Measurements from ENCODE around the gene BEST1. TPM values are rescaled to one million over a fixed set of nuclear protein-coding genes. Genes with fewer than 3 reads are reported as not detected.
A peak's percentile ranks its signal among the peaks of the same experiment; 100 is the strongest.

The BEST1 gene
- total and polyA plus RNA-seq, 2 of the 13 experiments (the other 11 are each of a cell fraction or from before 2014, with no cell fraction given) = 0.09 to 0.65 TPM

DNA sequence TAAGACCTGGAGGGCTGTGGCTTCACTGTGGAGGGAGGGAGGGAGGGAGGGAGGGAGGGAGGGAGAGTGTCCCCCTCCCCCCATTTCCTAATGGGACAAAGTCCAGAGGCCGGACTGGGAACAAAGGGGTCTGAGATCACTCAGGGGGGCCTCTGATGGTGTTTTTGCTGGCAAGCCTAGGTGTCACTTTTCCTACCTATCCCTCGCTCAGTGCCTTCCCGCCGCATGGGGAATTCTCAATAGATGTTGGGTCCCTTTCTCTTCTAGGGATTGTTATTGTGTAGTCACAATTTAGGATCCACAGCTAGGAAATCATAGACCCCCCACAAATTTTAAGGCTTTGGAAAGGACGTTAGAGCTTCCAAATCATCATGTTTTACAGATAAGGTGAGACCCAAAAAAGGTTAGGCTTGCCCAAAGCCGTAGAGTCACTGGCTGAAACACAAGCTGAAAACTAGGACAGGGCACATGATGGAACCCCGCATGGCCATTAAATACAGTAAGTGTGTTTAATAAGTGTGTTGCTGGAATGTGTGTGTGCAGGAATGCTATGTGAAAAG is 22.0 kb downstream of the BEST1 start (continued):
- no peak for TF ChIP-seq BRF2 (CRISPR knock-in tag; IDR thresholded peaks at IDR 0.05)
- peak; percentile 42; the same call in 1 of the 2 replicates for TF ChIP-seq FOXJ3 (CRISPR knock-in tag; IDR thresholded peaks at IDR 0.05; ENCODE audit: borderline replicate concordance)
- TF ChIP-seq POLR2A (IDR thresholded peaks at IDR 0.05; ENCODE audit: insufficient read depth in 1 of 2, low read depth in 2 of 2, low read length in 2 of 2) = peak; percentile 54 to 70; a peak in 3 of 4 replicates
- no peak for TF ChIP-seq PITX1 (CRISPR knock-in tag; IDR thresholded peaks at IDR 0.05)
- 0 out of 2 replicates have a peak, but pooled peaks have one; percentile 46 for TF ChIP-seq MEF2D (CRISPR knock-in tag; IDR thresholded peaks at IDR 0.05)
- 0 out of 2 replicates have a peak, but pooled peaks have one; percentile 25 for TF ChIP-seq DNMT3B (CRISPR knock-in tag; conservative IDR thresholded peaks at IDR 0.05)
- no peak for TF ChIP-seq ZC3H13 (CRISPR knock-in tag; IDR thresholded peaks at IDR 0.05)
- TF ChIP-seq, protein P1, sequence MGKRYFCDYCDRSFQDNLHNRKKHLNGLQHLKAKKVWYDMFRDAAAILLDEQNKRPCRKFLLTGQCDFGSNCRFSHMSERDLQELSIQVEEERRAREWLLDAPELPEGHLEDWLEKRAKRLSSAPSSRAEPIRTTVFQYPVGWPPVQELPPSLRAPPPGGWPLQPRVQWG (CRISPR knock-in tag; IDR thresholded peaks at IDR 0.05; ENCODE audit: borderline replicate concordance, low read depth) = no peak
- TF ChIP-seq NFRKB (IDR thresholded peaks at IDR 0.05) = no peak
- TF ChIP-seq ZNF580 (CRISPR knock-in tag; IDR thresholded peaks at IDR 0.05; ENCODE audit: borderline replicate concordance, low read depth) = 0 out of 2 replicates have a peak, but pooled peaks have one; percentile 11
- peak; percentile 91 for TF ChIP-seq NCOR1 (IDR thresholded peaks at IDR 0.05; ENCODE audit: borderline replicate concordance, low read length)
- TF ChIP-seq KLF12 (CRISPR knock-in tag; IDR thresholded peaks at IDR 0.05; ENCODE audit: borderline replicate concordance) = peak; percentile 17; the same call in 1 of the 2 replicates
- 0 out of 2 replicates have a peak, but pooled peaks have one; percentile 32 for TF ChIP-seq CEBPB (IDR thresholded peaks at IDR 0.05; ENCODE audit: borderline replicate concordance, low read depth, low read length)
- TF ChIP-seq RARA (CRISPR knock-in tag; IDR thresholded peaks at IDR 0.05) = peak; percentile 32
- 0 out of 2 replicates have a peak, but pooled peaks have one; percentile 2 for TF ChIP-seq TMF1 (CRISPR knock-in tag; IDR thresholded peaks at IDR 0.05; ENCODE audit: low read depth)
